Spleen (tissue), 7 donors: Measurements from ENCODE around the gene PPP1R16B.

Experiments
- POLR2A ChIP-seq, 3 donors: fragments of 450-650 bp; IDR thresholded peaks; one replicate each; pipeline ENCODE4 v1.5.1; 2017; ENCODE audit warnings: antibody characterized with exemption in 3 of 3, mild to moderate bottlenecking in 1 of 3
- TF ChIP-seq, protein P1 (sequence below), 11 experiments: fragments of 200-600 bp in 7 of 11; fragments of 450-650 bp in 4 of 11; sonication (generic) in 4 of 11; IDR thresholded peaks in 8 of 11; conservative IDR thresholded peaks in 3 of 11; 1 replicate in 7 of 11; 2 replicates in 4 of 11; pipeline versions ENCODE4 v1.4.0 to v1.8.0; 2016 to 2021; ENCODE audit warnings: antibody characterized with exemption in 11 of 11, inconsistent platforms in 4 of 11, mild to moderate bottlenecking in 1 of 11
- donor health status: DM: no; HTN: no; CAD: no; lungs with moderate emphysema.
- donor health status: DM: no; HTN: no; CAD: no.
- donor health status: DM: no; HTN: no; CAD: no.

DNA sequence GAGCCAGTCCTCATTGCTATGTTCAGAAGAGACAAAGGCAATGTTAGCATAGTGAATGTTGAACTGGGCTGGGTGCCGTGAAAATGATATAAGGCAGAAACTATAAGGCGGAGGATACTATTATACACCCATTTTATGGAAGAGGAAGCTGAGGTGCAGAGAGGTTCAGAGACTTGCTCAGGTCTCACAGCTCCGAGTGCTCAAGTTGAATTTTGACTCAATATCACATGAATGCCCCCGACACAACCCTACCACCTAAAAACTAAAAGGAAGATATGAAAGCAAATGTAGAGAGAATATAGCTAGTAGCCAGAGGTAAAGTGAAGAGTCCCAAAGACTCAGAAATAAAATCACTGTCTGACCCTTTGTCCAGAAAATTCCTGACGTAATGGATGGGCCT lies 56.7 kb downstream of the PPP1R16B start:
- TF ChIP-seq POLR2A (IDR thresholded peaks at IDR 0.05), result no peak
- TF ChIP-seq, protein P1, sequence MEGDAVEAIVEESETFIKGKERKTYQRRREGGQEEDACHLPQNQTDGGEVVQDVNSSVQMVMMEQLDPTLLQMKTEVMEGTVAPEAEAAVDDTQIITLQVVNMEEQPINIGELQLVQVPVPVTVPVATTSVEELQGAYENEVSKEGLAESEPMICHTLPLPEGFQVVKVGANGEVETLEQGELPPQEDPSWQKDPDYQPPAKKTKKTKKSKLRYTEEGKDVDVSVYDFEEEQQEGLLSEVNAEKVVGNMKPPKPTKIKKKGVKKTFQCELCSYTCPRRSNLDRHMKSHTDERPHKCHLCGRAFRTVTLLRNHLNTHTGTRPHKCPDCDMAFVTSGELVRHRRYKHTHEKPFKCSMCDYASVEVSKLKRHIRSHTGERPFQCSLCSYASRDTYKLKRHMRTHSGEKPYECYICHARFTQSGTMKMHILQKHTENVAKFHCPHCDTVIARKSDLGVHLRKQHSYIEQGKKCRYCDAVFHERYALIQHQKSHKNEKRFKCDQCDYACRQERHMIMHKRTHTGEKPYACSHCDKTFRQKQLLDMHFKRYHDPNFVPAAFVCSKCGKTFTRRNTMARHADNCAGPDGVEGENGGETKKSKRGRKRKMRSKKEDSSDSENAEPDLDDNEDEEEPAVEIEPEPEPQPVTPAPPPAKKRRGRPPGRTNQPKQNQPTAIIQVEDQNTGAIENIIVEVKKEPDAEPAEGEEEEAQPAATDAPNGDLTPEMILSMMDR (IDR thresholded peaks at IDR 0.05 in 8 of 11, conservative IDR thresholded peaks at IDR 0.05 in 3 of 11), result no peak
